Stimulated activated CD8-positive, alpha-beta memory T cell treated with anti-CD3 and anti-CD28 coated beads, Interleukin-7, amount 100 ng/mL, for 1 hour (primary cell): Measurements from ENCODE around the gene EBF4.
"Not testable (repeated sequence)": the region's sequence is repeated elsewhere in the genome, so short reads cannot be mapped to it uniquely, and the experiment has no call there.

Experiments
- DNase-seq, 2 donors: peaks; one replicate each; pipeline ENCODE4 v3.0.0-alpha.2; 2020; ENCODE audit warnings: low read depth in 2 of 2

Gene EBF4

GRCh38 chr20:2796011-2796660 lies 103.6 kb downstream of the EBF4 start:
- DNase-seq, result no peak

- no peak for DNase-seq
Observed at GRCh38 chr20:2797136-2797983, 104.8 kb downstream of the EBF4 start.

- no peak for DNase-seq
Observed at GRCh38 chr20:2798095-2798805, 105.7 kb downstream of the EBF4 start.

- no peak for DNase-seq
Observed at GRCh38 chr20:2798814-2799213, 106.2 kb downstream of the EBF4 start.

GRCh38 chr20:2799271-2799670 lies 106.7 kb downstream of the EBF4 start:
- DNase-seq, result no peak

- DNase-seq, result no peak
Observed at GRCh38 chr20:2799688-2800520, 107.3 kb downstream of the EBF4 start.

- no peak for DNase-seq
Observed at GRCh38 chr20:2800521-2801285, 108.1 kb downstream of the EBF4 start, which contains the start of gene CPXM1. Gene CPXM1, minus strand, starts transcription at chr20:2800627. Its CDS starts 55 bp downstream, at chr20:2800572.

GRCh38 chr20:2801286-2801728 lies 108.7 kb downstream of the EBF4 start:
- no peak for DNase-seq

GRCh38 chr20:2804041-2804828 lies 111.7 kb downstream of the EBF4 start:
- no peak for DNase-seq

- no peak for DNase-seq
Observed at GRCh38 chr20:2804852-2805688, 112.5 kb downstream of the EBF4 start.

GRCh38 chr20:2805689-2806350 lies 113.2 kb downstream of the EBF4 start:
- no peak for DNase-seq

GRCh38 chr20:2806351-2806701 lies 113.7 kb downstream of the EBF4 start:
- DNase-seq, result no peak

- no peak for DNase-seq
Observed at GRCh38 chr20:2807019-2807418, 114.4 kb downstream of the EBF4 start.

- not testable (repeated sequence) for DNase-seq
Observed at GRCh38 chr20:2807929-2808328, 115.3 kb downstream of the EBF4 start.

- no peak for DNase-seq
Observed at GRCh38 chr20:2809690-2810089, 117.1 kb downstream of the EBF4 start.
